ENCODE data around the gene ZNF654.

Gene ZNF654

GRCh38 chr3:88036221-88036620, 22.8 kb upstream of the ZNF654 start:
- no peaks in the 10 kb centered on the region for H3K9me3 Mint-ChIP-seq
- no peaks in the 10 kb centered on the region for H3K36me3 Mint-ChIP-seq (ENCODE audit: insufficient read depth)
- H3K4me1 Mint-ChIP-seq (ENCODE audit: low read depth in 2 of 2) = peaks cover 8 to 10% of the 10 kb centered on the region in 2 donors
- H3K4me3 Mint-ChIP-seq = no peak overlapping the region
- no peak for ATAC-seq (replicated peaks)
- H3K27me3 Mint-ChIP-seq = peaks cover 0 to 10% of the 10 kb centered on the region in 2 donors
- no peak overlapping the region for H3K27ac Mint-ChIP-seq
- DNase-seq = no peak

DNA sequence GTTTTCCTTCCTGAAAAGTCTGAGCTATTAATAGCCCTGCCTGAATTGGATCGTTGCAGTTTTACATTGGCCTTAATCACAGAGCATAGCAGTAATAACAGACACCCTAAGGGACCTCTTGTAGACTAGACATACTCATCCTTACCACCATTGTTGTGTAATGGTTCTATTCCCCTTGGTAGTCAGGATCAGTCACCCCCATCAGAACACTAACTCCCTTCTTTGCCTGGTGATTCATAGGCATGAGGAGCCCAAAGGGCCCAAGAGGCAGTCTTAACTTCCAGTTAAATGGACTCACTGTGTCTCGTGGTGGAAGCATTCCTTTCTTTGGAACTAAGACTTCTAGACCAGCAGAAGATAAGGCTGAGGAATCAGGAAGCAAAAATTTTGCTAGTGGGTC, 20.5 kb upstream of the ZNF654 start:
- H3K27me3 Mint-ChIP-seq = peaks cover 0 to 10% of the 10 kb centered on the region in 2 donors
- ATAC-seq (replicated peaks) (no peak), DNase-seq (no peak)
- no peak overlapping the region for H3K4me3 Mint-ChIP-seq
- H3K27ac Mint-ChIP-seq = no peak overlapping the region
- H3K36me3 Mint-ChIP-seq (ENCODE audit: insufficient read depth) = no peaks in the 10 kb centered on the region
- H3K4me1 Mint-ChIP-seq (ENCODE audit: low read depth in 2 of 2) = no peaks in the 10 kb centered on the region
- no peaks in the 10 kb centered on the region for H3K9me3 Mint-ChIP-seq

DNA sequence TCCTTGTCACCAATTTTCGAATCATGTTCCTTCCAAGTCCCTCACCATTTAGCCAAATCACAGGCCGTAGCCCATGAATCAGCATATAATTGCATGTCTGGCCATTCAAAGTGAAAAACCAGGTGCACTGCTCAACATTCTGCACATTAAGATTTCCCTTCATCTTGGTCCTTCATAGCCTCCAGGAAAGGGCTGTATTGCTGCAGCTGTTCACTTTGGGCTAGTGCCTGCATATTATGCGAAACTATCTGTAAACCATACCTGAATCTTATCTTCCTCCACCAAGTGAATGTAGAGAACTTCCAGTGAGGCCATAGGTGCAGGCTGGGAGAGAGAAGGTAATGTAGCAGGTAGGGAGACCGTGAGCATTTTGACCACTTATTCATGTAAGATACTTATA, 18.5 kb upstream of the ZNF654 start:
- no peaks in the 10 kb centered on the region for H3K9me3 Mint-ChIP-seq
- H3K4me3 Mint-ChIP-seq = no peak overlapping the region
- no peaks in the 10 kb centered on the region for H3K4me1 Mint-ChIP-seq (ENCODE audit: low read depth in 2 of 2)
- no peak for ATAC-seq (replicated peaks)
- no peak for DNase-seq
- no peak overlapping the region for H3K27ac Mint-ChIP-seq
- no peaks in the 10 kb centered on the region for H3K36me3 Mint-ChIP-seq (ENCODE audit: insufficient read depth)
- peaks cover 0 to 10% of the 10 kb centered on the region in 2 donors for H3K27me3 Mint-ChIP-seq

DNA sequence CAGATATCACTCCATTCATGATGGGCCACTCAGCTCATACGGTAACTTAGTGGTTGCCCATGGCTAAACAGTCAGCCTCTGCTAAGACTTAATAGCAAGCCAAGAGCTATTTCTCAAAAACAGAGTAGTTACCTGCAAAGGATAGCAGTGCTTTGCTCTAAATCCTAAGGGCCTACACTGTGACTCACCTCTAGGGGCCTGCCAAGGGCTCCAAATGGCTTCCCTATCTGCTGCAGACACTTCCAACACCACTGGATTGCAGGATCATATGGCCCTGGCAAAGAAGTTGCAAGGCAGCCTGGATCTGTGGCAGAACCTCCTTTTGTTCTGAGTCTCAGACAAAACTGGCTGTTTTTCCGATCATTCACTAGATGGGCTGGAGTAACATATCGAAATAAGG, 18.1 kb upstream of the ZNF654 start:
- ATAC-seq (replicated peaks) = no peak
- Mint-ChIP-seq H3K4me1 (ENCODE audit: low read depth in 2 of 2) (no peaks in the 10 kb centered on the region), H3K4me3 (no peak overlapping the region), H3K27ac (no peak overlapping the region), H3K9me3 (no peaks in the 10 kb centered on the region), H3K27me3 (peaks cover 0 to 10% of the 10 kb centered on the region in 2 donors), H3K36me3 (ENCODE audit: insufficient read depth) (no peaks in the 10 kb centered on the region)
- DNase-seq = no peak

- H3K36me3 Mint-ChIP-seq (ENCODE audit: insufficient read depth) = no peaks in the 10 kb centered on the region
- ATAC-seq (replicated peaks) (no peak), DNase-seq (no peak)
- no peaks in the 10 kb centered on the region for H3K27me3 Mint-ChIP-seq
- H3K27ac Mint-ChIP-seq = no peak overlapping the region
- no peak overlapping the region for H3K4me3 Mint-ChIP-seq
- H3K4me1 Mint-ChIP-seq (ENCODE audit: low read depth in 2 of 2) = peaks cover 0 to 1% of the 10 kb centered on the region in 2 donors
- no peaks in the 10 kb centered on the region for H3K9me3 Mint-ChIP-seq
Observed at GRCh38 chr3:88044411-88044810, 14.6 kb upstream of the ZNF654 start.

- Mint-ChIP-seq H3K27ac (no peak overlapping the region), H3K36me3 (ENCODE audit: insufficient read depth) (no peaks in the 10 kb centered on the region), H3K4me1 (ENCODE audit: low read depth in 2 of 2) (peaks cover 3 to 4% of the 10 kb centered on the region in 2 donors), H3K4me3 (no peak overlapping the region), H3K27me3 (no peaks in the 10 kb centered on the region), H3K9me3 (no peaks in the 10 kb centered on the region)
- no peak for ATAC-seq (replicated peaks)
- DNase-seq = no peak
Observed at GRCh38 chr3:88046766-88047165, 12.3 kb upstream of the ZNF654 start.

GRCh38 chr3:88057630-88058305, 1.3 kb upstream of the ZNF654 start:
- ATAC-seq (replicated peaks) (no peak), DNase-seq (no peak)
- Mint-ChIP-seq H3K27me3 (no peaks in the 10 kb centered on the region), H3K9me3 (no peaks in the 10 kb centered on the region), H3K4me3 (peak overlapping the region; percentile 93 to 97), H3K36me3 (ENCODE audit: insufficient read depth) (peaks cover 55% of the 10 kb centered on the region), H3K4me1 (ENCODE audit: low read depth in 2 of 2) (peaks cover 25 to 46% of the 10 kb centered on the region in 2 donors), H3K27ac (peak overlapping the region; percentile 94 to 95)

DNA sequence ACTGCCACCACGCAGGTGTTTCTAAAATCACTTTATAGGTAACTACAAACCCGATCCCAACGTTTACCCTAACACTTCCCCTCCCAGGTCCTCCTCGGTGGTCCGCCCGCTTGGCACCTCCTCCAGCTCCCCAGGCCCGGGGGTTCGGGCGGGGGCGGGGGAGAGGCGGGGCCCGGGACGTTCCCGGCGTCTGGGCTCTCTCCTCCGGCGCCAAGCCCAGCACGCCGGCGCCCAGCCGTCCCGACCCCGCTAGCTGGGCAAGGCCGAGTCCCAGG, 812 bp upstream of the ZNF654 start:
- peak overlapping the region; percentile 93 to 97 for H3K4me3 Mint-ChIP-seq
- no peaks in the 10 kb centered on the region for H3K27me3 Mint-ChIP-seq
- peaks cover 55% of the 10 kb centered on the region for H3K36me3 Mint-ChIP-seq (ENCODE audit: insufficient read depth)
- no peaks in the 10 kb centered on the region for H3K9me3 Mint-ChIP-seq
- ATAC-seq (replicated peaks) (no peak), DNase-seq (no peak)
- H3K4me1 Mint-ChIP-seq (ENCODE audit: low read depth in 2 of 2) = peaks cover 25 to 50% of the 10 kb centered on the region in 2 donors
- H3K27ac Mint-ChIP-seq = peak overlapping the region; percentile 94 to 95

GRCh38 chr3:88059380-88060170, 520 bp downstream of the ZNF654 start:
- Mint-ChIP-seq H3K36me3 (ENCODE audit: insufficient read depth) (peaks cover 51% of the 10 kb centered on the region), H3K27ac (peak overlapping the region; percentile 94 to 95), H3K9me3 (no peaks in the 10 kb centered on the region), H3K4me1 (ENCODE audit: low read depth in 2 of 2) (peaks cover 34 to 59% of the 10 kb centered on the region in 2 donors), H3K4me3 (peak overlapping the region; percentile 93 to 97), H3K27me3 (no peaks in the 10 kb centered on the region)
- DNase-seq = no peak
- ATAC-seq (replicated peaks) = no peak

GRCh38 chr3:88061746-88062145, 2.7 kb downstream of the ZNF654 start:
- ATAC-seq (replicated peaks) (no peak), DNase-seq (no peak)
- H3K9me3 Mint-ChIP-seq = no peaks in the 10 kb centered on the region
- peak overlapping the region in 1 of 2 donors; percentile 3 for H3K4me3 Mint-ChIP-seq
- no peaks in the 10 kb centered on the region for H3K27me3 Mint-ChIP-seq
- peaks cover 30% of the 10 kb centered on the region for H3K36me3 Mint-ChIP-seq (ENCODE audit: insufficient read depth)
- peaks cover 27 to 48% of the 10 kb centered on the region in 2 donors for H3K4me1 Mint-ChIP-seq (ENCODE audit: low read depth in 2 of 2)
- no peak overlapping the region for H3K27ac Mint-ChIP-seq

- Mint-ChIP-seq H3K27me3 (no peaks in the 10 kb centered on the region), H3K36me3 (ENCODE audit: insufficient read depth) (peaks cover 3% of the 10 kb centered on the region), H3K27ac (no peak overlapping the region), H3K4me1 (ENCODE audit: low read depth in 2 of 2) (peaks cover 36 to 51% of the 10 kb centered on the region in 2 donors), H3K4me3 (no peak overlapping the region), H3K9me3 (no peaks in the 10 kb centered on the region)
- ATAC-seq (replicated peaks) = no peak
- DNase-seq = no peak
Observed at GRCh38 chr3:88075072-88075471, 16.0 kb downstream of the ZNF654 start.

DNA sequence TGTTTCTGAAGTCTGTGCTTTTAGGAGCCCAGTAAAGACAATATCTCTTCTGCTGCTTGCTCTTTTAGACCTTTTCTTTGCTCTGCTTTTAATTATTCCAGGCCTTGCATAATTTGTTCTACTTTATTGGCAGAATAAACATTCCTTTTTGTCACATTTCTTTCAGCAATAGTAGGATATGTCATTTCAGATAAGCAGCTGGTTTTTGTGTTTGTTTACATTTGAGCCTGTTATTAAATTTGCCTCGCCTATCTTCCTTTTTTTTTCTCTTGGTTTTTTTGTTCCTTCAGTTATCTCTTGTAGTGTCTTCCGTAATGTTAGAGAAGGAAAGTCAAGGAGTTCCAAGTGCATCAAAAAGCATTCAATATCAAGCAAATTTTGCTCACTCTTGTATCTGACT, 16.4 kb downstream of the ZNF654 start:
- no peaks in the 10 kb centered on the region for H3K27me3 Mint-ChIP-seq
- H3K9me3 Mint-ChIP-seq = no peaks in the 10 kb centered on the region
- peaks cover 37 to 52% of the 10 kb centered on the region in 2 donors for H3K4me1 Mint-ChIP-seq (ENCODE audit: low read depth in 2 of 2)
- peaks cover 3% of the 10 kb centered on the region for H3K36me3 Mint-ChIP-seq (ENCODE audit: insufficient read depth)
- ATAC-seq (replicated peaks) (no peak), DNase-seq (no peak)
- no peak overlapping the region for H3K27ac Mint-ChIP-seq
- no peak overlapping the region for H3K4me3 Mint-ChIP-seq

DNA sequence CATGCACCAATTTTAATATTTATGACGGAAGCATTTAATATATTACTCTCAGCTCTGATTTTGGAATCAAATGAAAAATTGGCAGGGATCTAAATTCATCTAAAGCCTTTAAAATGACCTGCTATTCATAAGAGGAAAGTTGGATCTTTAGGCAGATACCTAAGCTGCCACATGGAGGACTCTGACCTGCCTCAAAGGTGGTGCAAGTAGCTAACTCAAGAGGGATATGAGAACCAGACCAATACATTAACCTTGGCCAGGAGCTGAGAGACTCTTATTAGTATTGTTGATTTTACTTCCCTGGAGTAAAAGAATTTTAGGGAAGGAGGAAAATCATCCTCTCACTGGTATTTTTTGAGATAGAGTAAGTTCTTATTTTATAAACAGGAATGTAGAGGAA, 17.7 kb downstream of the ZNF654 start:
- H3K4me3 Mint-ChIP-seq = no peak overlapping the region
- no peaks in the 10 kb centered on the region for H3K9me3 Mint-ChIP-seq
- no peak overlapping the region for H3K27ac Mint-ChIP-seq
- H3K27me3 Mint-ChIP-seq = no peaks in the 10 kb centered on the region
- peaks cover 3% of the 10 kb centered on the region for H3K36me3 Mint-ChIP-seq (ENCODE audit: insufficient read depth)
- ATAC-seq (replicated peaks) (no peak), DNase-seq (no peak)
- peaks cover 42 to 60% of the 10 kb centered on the region in 2 donors for H3K4me1 Mint-ChIP-seq (ENCODE audit: low read depth in 2 of 2)

DNA sequence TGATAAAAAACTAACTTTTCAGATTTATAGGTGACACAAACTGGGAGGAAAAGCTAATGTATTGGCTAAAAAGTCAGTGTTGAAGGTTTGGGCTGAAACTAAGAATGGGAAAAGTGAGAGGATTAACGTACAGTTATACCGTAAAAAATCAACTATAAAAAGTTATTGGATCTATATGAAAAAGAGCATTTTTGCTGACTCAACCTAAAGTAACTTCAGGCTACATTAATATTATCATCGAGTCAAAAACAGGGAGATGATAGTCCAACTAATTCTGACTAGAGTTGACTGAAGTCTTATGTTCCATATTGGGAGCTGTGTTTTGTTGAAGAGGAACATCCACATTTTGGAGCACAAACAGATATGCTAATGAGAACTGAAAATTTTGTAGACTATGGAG, 19.9 kb downstream of the ZNF654 start:
- Mint-ChIP-seq H3K36me3 (ENCODE audit: insufficient read depth) (peaks cover under 1% of the 10 kb centered on the region), H3K27ac (no peak overlapping the region), H3K27me3 (no peaks in the 10 kb centered on the region), H3K4me1 (ENCODE audit: low read depth in 2 of 2) (peaks cover 34 to 45% of the 10 kb centered on the region in 2 donors), H3K4me3 (no peak overlapping the region), H3K9me3 (no peaks in the 10 kb centered on the region)
- ATAC-seq (replicated peaks) (no peak), DNase-seq (no peak)
